Endothelial cell (in vitro differentiated cells): ENCODE data around the gene FADD. TPM values are rescaled to one million over a fixed set of nuclear protein-coding genes. Genes with fewer than 3 reads are reported as not detected.

Source experiments
- DNase-seq: peaks from one replicate; pipeline ENCODE4 v3.0.0; 2021; ENCODE audit warnings: low spot score
- H3K27ac Mint-ChIP-seq: one replicate; pipeline ENCODE4 v1.8.0; 2021; ENCODE audit warnings: mixed read lengths, inconsistent platforms; ENCODE audit not compliant: unreplicated experiment
- H3K27me3 Mint-ChIP-seq: one replicate; pipeline ENCODE4 v1.8.0; 2021; ENCODE audit warnings: mild to moderate bottlenecking, moderate library complexity, mixed read lengths, inconsistent platforms; ENCODE audit not compliant: unreplicated experiment
- H3K36me3 Mint-ChIP-seq: one replicate; pipeline ENCODE4 v1.8.0; 2021; ENCODE audit warnings: mild to moderate bottlenecking, low read depth, mixed read lengths, inconsistent platforms; ENCODE audit not compliant: unreplicated experiment
- H3K4me1 Mint-ChIP-seq: one replicate; pipeline ENCODE4 v1.8.0; 2021; ENCODE audit warnings: mild to moderate bottlenecking, mixed read lengths, inconsistent platforms; ENCODE audit not compliant: unreplicated experiment
- H3K4me3 Mint-ChIP-seq: one replicate; pipeline ENCODE4 v1.8.0; 2021; ENCODE audit warnings: mild to moderate bottlenecking, mixed read lengths, inconsistent platforms; ENCODE audit not compliant: unreplicated experiment
- H3K9me3 Mint-ChIP-seq: one replicate; pipeline ENCODE4 v1.8.0; 2021; ENCODE audit warnings: mixed read lengths, inconsistent platforms; ENCODE audit not compliant: unreplicated experiment
- CTCF ChIP-seq: fragments of 200-600 bp; sonication (generic); IDR thresholded peaks from one replicate; pipeline ENCODE4 v1.5.0; 2021; ENCODE audit warnings: antibody characterized with exemption; ENCODE audit not compliant: unreplicated experiment
- long read RNA-seq: library from polyadenylated mRNA; unstranded; transcript quantifications from one replicate; pipeline ENCODE4 v2.0.0, GENCODE V29; 2020; ENCODE audit not compliant: unreplicated experiment
- total RNA-seq: library from RNA; stranded (reverse); fragmentation: NEBNext Ultra II Directional; extraction: Animal tissue kit (Norgen Biotek cat#: 25700); gene quantifications from one replicate; pipeline ENCODE4 v1.2.1, GENCODE V29; 2021; ENCODE audit not compliant: unreplicated experiment

FADD gene
- 30.3 TPM for total RNA-seq
- long read RNA-seq, transcript FADD-201 (2 exons, 1,841 nt) = major isoform, 35 of 35 reads
- long read RNA-seq, partial matches to known transcripts = 0 of 35 reads
- long read RNA-seq, other reads (novel, unspliced or antisense) = 0 of 35 reads

- H3K4me1 Mint-ChIP-seq = peaks cover 21% of the 10 kb centered on the region
- peak; percentile 91 for DNase-seq
- H3K27me3 Mint-ChIP-seq = peaks cover 13% of the 10 kb centered on the region
- TF ChIP-seq CTCF = no peak
- peak within 1 kb of the TSS; percentile 98 for H3K4me3 Mint-ChIP-seq
- peak within 1 kb of the TSS; percentile 87 for H3K27ac Mint-ChIP-seq
- H3K9me3 Mint-ChIP-seq = no peaks in the 10 kb centered on the region
- H3K36me3 Mint-ChIP-seq = peaks cover 5% of the 10 kb centered on the region
Measured at GRCh38 chr11:70202920-70203750, at the start of gene FADD. FADD (plus strand) TSS chr11:70203296; CDS start chr11:70203460, 164 bp downstream.

- no peaks in the 10 kb centered on the region for H3K36me3 Mint-ChIP-seq
- H3K4me3 Mint-ChIP-seq = no peak overlapping the region
- DNase-seq = no peak
- peaks cover 7% of the 10 kb centered on the region for H3K27me3 Mint-ChIP-seq
- no peaks in the 10 kb centered on the region for H3K4me1 Mint-ChIP-seq
- H3K27ac Mint-ChIP-seq = no peak overlapping the region
- TF ChIP-seq CTCF = no peak
- H3K9me3 Mint-ChIP-seq = no peaks in the 10 kb centered on the region
Measured at GRCh38 chr11:70155386-70155785, 47.7 kb upstream of the FADD start.

GRCh38 chr11:70156291-70157037 lies 46.6 kb upstream of the FADD start:
- Mint-ChIP-seq H3K4me1 (no peaks in the 10 kb centered on the region), H3K36me3 (no peaks in the 10 kb centered on the region), H3K9me3 (no peaks in the 10 kb centered on the region), H3K4me3 (no peak overlapping the region), H3K27ac (no peak overlapping the region), H3K27me3 (peaks cover 4% of the 10 kb centered on the region)
- no peak for TF ChIP-seq CTCF
- no peak for DNase-seq

GRCh38 chr11:70158201-70158600 lies 44.9 kb upstream of the FADD start:
- Mint-ChIP-seq H3K4me3 (no peak overlapping the region), H3K36me3 (no peaks in the 10 kb centered on the region), H3K9me3 (no peaks in the 10 kb centered on the region), H3K4me1 (no peaks in the 10 kb centered on the region), H3K27me3 (peaks cover 4% of the 10 kb centered on the region), H3K27ac (no peak overlapping the region)
- peak; percentile 30 for TF ChIP-seq CTCF
- peak; percentile 59 for DNase-seq
